ENCODE measurements around the gene ACOXL. TPM values are rescaled to one million over a fixed set of nuclear protein-coding genes. Genes with fewer than 3 reads are reported as not detected.

The ACOXL gene
- total RNA-seq, 2 donors from 2014 or later, result 11.7 to 12.3 TPM

DNA sequence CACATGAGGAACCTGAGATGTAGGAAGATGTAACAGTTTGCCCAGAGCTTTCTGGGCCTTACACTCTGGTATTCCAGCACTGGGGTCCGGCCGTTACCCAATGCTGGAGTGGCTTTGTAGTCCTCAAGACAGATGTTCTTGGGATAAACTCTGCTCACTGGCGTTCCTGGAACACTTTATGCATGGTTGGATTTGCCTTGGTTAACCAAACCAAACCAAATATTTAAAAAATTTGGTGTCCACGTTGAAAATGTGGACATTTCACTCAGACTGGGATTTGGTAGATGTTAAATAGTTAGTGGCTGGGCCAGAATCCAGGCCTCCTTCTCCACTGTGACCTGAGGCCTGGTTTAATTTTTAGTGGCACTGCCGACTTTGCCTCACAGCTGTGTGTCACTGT lies 81.5 kb downstream of the ACOXL start:
- TF ChIP-seq, protein P1, sequence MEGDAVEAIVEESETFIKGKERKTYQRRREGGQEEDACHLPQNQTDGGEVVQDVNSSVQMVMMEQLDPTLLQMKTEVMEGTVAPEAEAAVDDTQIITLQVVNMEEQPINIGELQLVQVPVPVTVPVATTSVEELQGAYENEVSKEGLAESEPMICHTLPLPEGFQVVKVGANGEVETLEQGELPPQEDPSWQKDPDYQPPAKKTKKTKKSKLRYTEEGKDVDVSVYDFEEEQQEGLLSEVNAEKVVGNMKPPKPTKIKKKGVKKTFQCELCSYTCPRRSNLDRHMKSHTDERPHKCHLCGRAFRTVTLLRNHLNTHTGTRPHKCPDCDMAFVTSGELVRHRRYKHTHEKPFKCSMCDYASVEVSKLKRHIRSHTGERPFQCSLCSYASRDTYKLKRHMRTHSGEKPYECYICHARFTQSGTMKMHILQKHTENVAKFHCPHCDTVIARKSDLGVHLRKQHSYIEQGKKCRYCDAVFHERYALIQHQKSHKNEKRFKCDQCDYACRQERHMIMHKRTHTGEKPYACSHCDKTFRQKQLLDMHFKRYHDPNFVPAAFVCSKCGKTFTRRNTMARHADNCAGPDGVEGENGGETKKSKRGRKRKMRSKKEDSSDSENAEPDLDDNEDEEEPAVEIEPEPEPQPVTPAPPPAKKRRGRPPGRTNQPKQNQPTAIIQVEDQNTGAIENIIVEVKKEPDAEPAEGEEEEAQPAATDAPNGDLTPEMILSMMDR (conservative IDR thresholded peaks at IDR 0.05), result no peak
- H3K9me3 Mint-ChIP-seq, result no peaks in the 10 kb centered on the region
- Histone ChIP-seq H3K36me3 (ENCODE audit: control insufficient read depth, insufficient read depth, low read length) (no peaks in the 10 kb centered on the region), H3K4me1 (ENCODE audit: control insufficient read depth, insufficient read depth, low read length) (no peaks in the 10 kb centered on the region), H3K27ac (ENCODE audit: low read depth, low read length) (no peak overlapping the region), H3K4me3 (ENCODE audit: low read length) (no peak overlapping the region), H3K9ac (ENCODE audit: extremely low read depth, low read length, poor library complexity, severe bottlenecking) (no peak overlapping the region), H3K27me3 (ENCODE audit: control insufficient read depth, insufficient read depth, low read length, poor library complexity, severe bottlenecking) (no peaks in the 10 kb centered on the region), H3K9me3 (ENCODE audit: control insufficient read depth, low read length) (no peaks in the 10 kb centered on the region)
- WGBS, 2 experiments (ENCODE audit: insufficient coverage in 1 of 2, insufficient read length in 1 of 2), result 93 to 96% methylated on average over 3 to 5 of the region's 5 CpGs
- H3K27me3 Mint-ChIP-seq (ENCODE audit: insufficient read depth), result no peaks in the 10 kb centered on the region
- peaks cover 9% of the 10 kb centered on the region for H3K4me1 Mint-ChIP-seq
- H3K4me3 Mint-ChIP-seq, result no peak overlapping the region
- no peak overlapping the region for H3K27ac Mint-ChIP-seq
- DNase-seq, result no peak
- peaks cover 18% of the 10 kb centered on the region for H3K36me3 Mint-ChIP-seq (ENCODE audit: low read depth)

DNA sequence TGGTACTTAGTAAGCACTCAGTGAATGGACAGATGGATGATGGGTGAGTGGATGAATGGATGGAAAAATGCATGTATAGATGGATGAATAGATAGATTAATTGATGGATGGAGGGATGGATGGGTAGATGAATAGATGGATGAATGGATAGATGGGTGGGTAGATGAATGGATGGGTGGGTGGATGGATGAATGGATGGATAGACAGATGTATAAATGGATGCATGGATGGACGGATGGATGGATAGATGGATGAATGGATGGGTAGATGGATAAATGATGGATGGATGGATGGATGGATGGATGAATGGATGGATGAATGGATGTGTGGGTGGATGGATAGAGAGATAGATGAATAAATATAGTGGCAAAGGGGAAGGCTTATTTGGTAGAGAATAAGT lies 83.6 kb downstream of the ACOXL start:
- no peak overlapping the region for H3K4me3 Mint-ChIP-seq
- H3K36me3 Mint-ChIP-seq (ENCODE audit: low read depth), result peaks cover 25% of the 10 kb centered on the region
- no peaks in the 10 kb centered on the region for H3K36me3 ChIP-seq (ENCODE audit: control insufficient read depth, insufficient read depth, low read length)
- no peak overlapping the region for H3K27ac ChIP-seq (ENCODE audit: low read depth, low read length)
- no peaks in the 10 kb centered on the region for H3K9me3 Mint-ChIP-seq
- H3K27me3 ChIP-seq (ENCODE audit: control insufficient read depth, insufficient read depth, low read length, poor library complexity, severe bottlenecking), result no peaks in the 10 kb centered on the region
- H3K4me3 ChIP-seq (ENCODE audit: low read length), result no peak overlapping the region
- TF ChIP-seq, protein P1 (conservative IDR thresholded peaks at IDR 0.05), result no peak
- H3K27me3 Mint-ChIP-seq (ENCODE audit: insufficient read depth), result no peaks in the 10 kb centered on the region
- WGBS, 2 experiments (ENCODE audit: insufficient coverage in 1 of 2, insufficient read length in 1 of 2), result 90 to 100% methylated on average over 1 of the region's 1 CpG
- no peaks in the 10 kb centered on the region for H3K9me3 ChIP-seq (ENCODE audit: control insufficient read depth, low read length)
- no peak overlapping the region for H3K9ac ChIP-seq (ENCODE audit: extremely low read depth, low read length, poor library complexity, severe bottlenecking)
- no peak for DNase-seq
- H3K4me1 Mint-ChIP-seq, result peaks cover 9% of the 10 kb centered on the region
- H3K4me1 ChIP-seq (ENCODE audit: control insufficient read depth, insufficient read depth, low read length), result no peaks in the 10 kb centered on the region
- no peak overlapping the region for H3K27ac Mint-ChIP-seq

DNA sequence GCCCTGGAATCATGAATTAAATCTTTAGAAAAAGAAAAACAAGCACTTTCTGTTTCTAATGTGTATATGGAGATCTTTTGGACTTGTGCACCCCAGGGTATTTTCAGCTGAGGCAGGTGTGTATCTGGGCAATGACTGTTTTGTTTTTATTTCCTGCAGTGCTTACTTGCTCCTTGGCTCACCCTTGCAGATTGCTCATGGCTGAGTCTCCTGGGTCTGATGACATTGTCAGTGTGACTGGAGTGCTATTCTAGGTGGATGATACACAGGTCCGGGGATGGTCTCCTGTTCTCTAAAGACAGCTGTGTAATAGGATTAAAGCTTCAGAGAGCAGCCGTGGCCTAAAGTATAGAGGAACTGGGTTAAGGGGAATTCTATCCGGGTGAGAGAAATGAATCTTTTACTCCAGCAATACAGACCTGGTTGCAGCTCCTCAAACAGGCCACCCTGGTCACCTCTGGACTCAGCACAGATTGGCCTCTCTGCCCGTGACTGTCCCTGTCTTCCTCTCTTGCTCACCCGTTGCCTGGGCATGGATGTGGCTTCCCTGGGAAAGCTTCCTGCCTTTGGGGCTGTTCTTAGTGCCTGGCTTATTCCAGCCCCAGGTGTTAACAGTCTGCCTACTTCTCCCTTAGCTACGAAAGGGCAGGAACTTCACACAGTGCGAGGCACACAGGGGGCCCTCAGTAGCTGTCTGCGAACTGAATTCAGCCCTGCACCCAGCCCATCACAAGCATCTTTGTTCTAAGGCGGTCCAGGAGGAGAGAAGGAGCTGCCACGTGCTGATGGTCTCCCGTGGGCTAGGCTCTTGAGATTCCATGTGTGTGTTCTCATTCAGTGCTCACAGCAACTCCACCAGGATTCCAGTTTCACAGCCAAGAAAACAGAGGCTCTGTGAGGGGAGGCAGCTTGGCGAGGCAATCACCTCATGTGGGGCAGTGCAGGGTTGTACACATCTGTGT lies 84.3 kb downstream of the ACOXL start:
- no peak overlapping the region for H3K27ac Mint-ChIP-seq
- Histone ChIP-seq H3K27me3 (ENCODE audit: control insufficient read depth, insufficient read depth, low read length, poor library complexity, severe bottlenecking) (no peaks in the 10 kb centered on the region), H3K36me3 (ENCODE audit: control insufficient read depth, insufficient read depth, low read length) (no peaks in the 10 kb centered on the region), H3K4me1 (ENCODE audit: control insufficient read depth, insufficient read depth, low read length) (no peaks in the 10 kb centered on the region), H3K9me3 (ENCODE audit: control insufficient read depth, low read length) (no peaks in the 10 kb centered on the region), H3K4me3 (ENCODE audit: low read length) (no peak overlapping the region), H3K9ac (ENCODE audit: extremely low read depth, low read length, poor library complexity, severe bottlenecking) (no peak overlapping the region), H3K27ac (ENCODE audit: low read depth, low read length) (no peak overlapping the region)
- 88 to 95% methylated on average over 8 to 12 of the region's 12 CpGs for WGBS, 2 experiments (ENCODE audit: insufficient coverage in 1 of 2, insufficient read length in 1 of 2)
- H3K9me3 Mint-ChIP-seq, result no peaks in the 10 kb centered on the region
- no peak for DNase-seq
- no peak overlapping the region for H3K4me3 Mint-ChIP-seq
- H3K36me3 Mint-ChIP-seq (ENCODE audit: low read depth), result peaks cover 33% of the 10 kb centered on the region
- no peaks in the 10 kb centered on the region for H3K27me3 Mint-ChIP-seq (ENCODE audit: insufficient read depth)
- peaks cover 6% of the 10 kb centered on the region for H3K4me1 Mint-ChIP-seq
- TF ChIP-seq, protein P1 (conservative IDR thresholded peaks at IDR 0.05), result no peak
